Measurements from ENCODE around the gene POLR2L. TPM values are rescaled to one million over a fixed set of nuclear protein-coding genes. Genes with fewer than 3 reads are reported as not detected.

The POLR2L gene
- total and polyA plus RNA-seq, 2 of the 13 experiments (the other 11 are each of a cell fraction or from before 2014, with no cell fraction given) = 104 to 114 TPM

DNA sequence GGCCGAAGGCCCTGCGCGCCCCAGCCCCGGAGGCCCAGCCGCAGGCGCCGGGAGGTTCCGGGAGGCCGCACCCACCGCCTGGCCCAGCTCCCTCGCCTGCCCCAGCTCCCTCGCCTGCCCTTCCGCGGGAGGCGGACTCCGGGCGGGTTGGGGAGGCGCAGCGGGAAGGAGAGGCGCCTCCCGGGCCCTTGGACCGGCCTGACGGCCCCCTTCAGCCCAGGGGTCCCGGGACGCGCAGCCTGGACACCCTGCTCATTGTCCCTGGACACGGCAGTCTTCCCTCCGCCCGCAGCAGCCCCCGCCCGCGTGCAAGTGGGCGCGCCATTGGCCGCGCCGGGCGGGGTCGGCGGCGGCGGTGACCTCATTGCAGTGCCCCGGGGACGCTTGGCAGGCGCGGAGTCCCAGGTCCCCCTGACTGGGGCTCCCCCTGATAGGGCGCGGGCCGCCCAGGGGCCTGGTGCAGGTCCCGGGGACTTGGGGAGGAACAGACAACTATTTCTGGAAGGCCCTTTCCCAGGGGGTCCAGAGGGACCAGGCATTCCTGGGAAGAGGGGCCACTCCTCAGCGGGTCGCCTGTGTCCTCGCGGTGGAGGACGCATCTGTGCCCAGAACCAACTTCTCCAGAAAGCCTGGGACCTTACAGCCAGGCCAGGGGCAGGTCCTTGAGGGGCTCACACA, 9.1 kb downstream of the POLR2L start (continued):
- TF ChIP-seq, protein P1, sequence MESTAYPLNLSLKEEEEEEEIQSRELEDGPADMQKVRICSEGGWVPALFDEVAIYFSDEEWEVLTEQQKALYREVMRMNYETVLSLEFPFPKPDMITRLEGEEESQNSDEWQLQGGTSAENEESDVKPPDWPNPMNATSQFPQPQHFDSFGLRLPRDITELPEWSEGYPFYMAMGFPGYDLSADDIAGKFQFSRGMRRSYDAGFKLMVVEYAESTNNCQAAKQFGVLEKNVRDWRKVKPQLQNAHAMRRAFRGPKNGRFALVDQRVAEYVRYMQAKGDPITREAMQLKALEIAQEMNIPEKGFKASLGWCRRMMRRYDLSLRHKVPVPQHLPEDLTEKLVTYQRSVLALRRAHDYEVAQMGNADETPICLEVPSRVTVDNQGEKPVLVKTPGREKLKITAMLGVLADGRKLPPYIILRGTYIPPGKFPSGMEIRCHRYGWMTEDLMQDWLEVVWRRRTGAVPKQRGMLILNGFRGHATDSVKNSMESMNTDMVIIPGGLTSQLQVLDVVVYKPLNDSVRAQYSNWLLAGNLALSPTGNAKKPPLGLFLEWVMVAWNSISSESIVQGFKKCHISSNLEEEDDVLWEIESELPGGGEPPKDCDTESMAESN (CRISPR knock-in tag; conservative IDR thresholded peaks at IDR 0.05) = no peak; the same call in 1 of the 2 replicates
- TF ChIP-seq, protein P2, sequence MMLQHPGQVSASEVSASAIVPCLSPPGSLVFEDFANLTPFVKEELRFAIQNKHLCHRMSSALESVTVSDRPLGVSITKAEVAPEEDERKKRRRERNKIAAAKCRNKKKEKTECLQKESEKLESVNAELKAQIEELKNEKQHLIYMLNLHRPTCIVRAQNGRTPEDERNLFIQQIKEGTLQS (CRISPR knock-in tag; IDR thresholded peaks at IDR 0.05) = no peak
- TF ChIP-seq AGO2 (optimal IDR thresholded peaks at IDR 0.05; ENCODE audit: low read depth, low read length) (peak; percentile 92), ZC3H13 (CRISPR knock-in tag; IDR thresholded peaks at IDR 0.05) (no peak), GABPA (IDR thresholded peaks at IDR 0.05; ENCODE audit: low read depth, low read length) (no peak), GABPA (CRISPR knock-in tag; IDR thresholded peaks at IDR 0.05; ENCODE audit: low read depth) (no peak), KDM2A (CRISPR knock-in tag; IDR thresholded peaks at IDR 0.05; ENCODE audit: borderline replicate concordance, low read depth) (no peak), ZNF776 (CRISPR knock-in tag; IDR thresholded peaks at IDR 0.05) (peak; percentile 27; the same call in 1 of the 2 replicates), POGZ (CRISPR knock-in tag; IDR thresholded peaks at IDR 0.05) (no peak)
- TF ChIP-seq, protein P3, sequence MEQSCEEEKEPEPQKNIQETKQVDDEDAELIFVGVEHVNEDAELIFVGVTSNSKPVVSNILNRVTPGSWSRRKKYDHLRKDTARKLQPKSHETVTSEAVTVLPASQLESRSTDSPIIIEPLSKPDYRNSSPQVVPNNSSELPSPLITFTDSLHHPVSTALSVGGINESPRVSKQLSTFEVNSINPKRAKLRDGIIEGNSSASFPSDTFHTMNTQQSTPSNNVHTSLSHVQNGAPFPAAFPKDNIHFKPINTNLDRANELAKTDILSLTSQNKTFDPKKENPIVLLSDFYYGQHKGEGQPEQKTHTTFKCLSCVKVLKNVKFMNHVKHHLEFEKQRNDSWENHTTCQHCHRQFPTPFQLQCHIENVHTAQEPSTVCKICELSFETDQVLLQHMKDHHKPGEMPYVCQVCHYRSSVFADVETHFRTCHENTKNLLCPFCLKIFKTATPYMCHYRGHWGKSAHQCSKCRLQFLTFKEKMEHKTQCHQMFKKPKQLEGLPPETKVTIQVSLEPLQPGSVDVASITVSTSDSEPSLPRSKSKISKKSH (CRISPR knock-in tag; IDR thresholded peaks at IDR 0.05; ENCODE audit: borderline replicate concordance) = no peak
- TF ChIP-seq, protein P4, sequence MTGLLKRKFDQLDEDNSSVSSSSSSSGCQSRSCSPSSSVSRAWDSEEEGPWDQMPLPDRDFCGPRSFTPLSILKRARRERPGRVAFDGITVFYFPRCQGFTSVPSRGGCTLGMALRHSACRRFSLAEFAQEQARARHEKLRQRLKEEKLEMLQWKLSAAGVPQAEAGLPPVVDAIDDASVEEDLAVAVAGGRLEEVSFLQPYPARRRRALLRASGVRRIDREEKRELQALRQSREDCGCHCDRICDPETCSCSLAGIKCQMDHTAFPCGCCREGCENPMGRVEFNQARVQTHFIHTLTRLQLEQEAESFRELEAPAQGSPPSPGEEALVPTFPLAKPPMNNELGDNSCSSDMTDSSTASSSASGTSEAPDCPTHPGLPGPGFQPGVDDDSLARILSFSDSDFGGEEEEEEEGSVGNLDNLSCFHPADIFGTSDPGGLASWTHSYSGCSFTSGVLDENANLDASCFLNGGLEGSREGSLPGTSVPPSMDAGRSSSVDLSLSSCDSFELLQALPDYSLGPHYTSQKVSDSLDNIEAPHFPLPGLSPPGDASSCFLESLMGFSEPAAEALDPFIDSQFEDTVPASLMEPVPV (CRISPR knock-in tag; IDR thresholded peaks at IDR 0.05) = no peak
- TF ChIP-seq, protein P5, sequence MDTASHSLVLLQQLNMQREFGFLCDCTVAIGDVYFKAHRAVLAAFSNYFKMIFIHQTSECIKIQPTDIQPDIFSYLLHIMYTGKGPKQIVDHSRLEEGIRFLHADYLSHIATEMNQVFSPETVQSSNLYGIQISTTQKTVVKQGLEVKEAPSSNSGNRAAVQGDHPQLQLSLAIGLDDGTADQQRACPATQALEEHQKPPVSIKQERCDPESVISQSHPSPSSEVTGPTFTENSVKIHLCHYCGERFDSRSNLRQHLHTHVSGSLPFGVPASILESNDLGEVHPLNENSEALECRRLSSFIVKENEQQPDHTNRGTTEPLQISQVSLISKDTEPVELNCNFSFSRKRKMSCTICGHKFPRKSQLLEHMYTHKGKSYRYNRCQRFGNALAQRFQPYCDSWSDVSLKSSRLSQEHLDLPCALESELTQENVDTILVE (CRISPR knock-in tag; IDR thresholded peaks at IDR 0.05) = no peak
- TF ChIP-seq, protein P6, sequence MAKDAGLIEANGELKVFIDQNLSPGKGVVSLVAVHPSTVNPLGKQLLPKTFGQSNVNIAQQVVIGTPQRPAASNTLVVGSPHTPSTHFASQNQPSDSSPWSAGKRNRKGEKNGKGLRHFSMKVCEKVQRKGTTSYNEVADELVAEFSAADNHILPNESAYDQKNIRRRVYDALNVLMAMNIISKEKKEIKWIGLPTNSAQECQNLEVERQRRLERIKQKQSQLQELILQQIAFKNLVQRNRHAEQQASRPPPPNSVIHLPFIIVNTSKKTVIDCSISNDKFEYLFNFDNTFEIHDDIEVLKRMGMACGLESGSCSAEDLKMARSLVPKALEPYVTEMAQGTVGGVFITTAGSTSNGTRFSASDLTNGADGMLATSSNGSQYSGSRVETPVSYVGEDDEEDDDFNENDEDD (CRISPR knock-in tag; IDR thresholded peaks at IDR 0.05; ENCODE audit: borderline replicate concordance) = peak; percentile 18; the same call in 1 of the 2 replicates
- TF ChIP-seq, protein P7, sequence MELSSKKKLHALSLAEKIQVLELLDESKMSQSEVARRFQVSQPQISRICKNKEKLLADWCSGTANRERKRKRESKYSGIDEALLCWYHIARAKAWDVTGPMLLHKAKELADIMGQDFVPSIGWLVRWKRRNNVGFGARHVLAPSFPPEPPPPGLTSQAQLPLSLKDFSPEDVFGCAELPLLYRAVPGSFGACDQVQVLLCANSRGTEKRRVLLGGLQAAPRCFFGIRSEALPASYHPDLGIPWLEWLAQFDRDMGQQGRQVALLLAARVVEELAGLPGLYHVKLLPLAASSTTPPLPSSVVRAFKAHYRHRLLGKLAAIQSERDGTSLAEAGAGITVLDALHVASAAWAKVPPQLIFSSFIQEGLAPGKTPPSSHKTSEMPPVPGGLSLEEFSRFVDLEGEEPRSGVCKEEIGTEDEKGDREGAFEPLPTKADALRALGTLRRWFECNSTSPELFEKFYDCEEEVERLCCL (CRISPR knock-in tag; IDR thresholded peaks at IDR 0.05; ENCODE audit: borderline replicate concordance) = no peak
- TF ChIP-seq, protein P8, sequence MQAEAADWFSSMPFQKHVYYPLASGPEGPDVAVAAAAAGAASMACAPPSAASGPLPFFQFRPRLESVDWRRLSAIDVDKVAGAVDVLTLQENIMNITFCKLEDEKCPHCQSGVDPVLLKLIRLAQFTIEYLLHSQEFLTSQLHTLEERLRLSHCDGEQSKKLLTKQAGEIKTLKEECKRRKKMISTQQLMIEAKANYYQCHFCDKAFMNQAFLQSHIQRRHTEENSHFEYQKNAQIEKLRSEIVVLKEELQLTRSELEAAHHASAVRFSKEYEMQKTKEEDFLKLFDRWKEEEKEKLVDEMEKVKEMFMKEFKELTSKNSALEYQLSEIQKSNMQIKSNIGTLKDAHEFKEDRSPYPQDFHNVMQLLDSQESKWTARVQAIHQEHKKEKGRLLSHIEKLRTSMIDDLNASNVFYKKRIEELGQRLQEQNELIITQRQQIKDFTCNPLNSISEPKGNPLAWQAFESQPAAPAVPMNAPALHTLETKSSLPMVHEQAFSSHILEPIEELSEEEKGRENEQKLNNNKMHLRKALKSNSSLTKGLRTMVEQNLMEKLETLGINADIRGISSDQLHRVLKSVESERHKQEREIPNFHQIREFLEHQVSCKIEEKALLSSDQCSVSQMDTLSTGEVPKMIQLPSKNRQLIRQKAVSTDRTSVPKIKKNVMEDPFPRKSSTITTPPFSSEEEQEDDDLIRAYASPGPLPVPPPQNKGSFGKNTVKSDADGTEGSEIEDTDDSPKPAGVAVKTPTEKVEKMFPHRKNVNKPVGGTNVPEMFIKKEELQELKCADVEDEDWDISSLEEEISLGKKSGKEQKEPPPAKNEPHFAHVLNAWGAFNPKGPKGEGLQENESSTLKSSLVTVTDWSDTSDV (CRISPR knock-in tag; IDR thresholded peaks at IDR 0.05) = no peak
- TF ChIP-seq, protein P9, sequence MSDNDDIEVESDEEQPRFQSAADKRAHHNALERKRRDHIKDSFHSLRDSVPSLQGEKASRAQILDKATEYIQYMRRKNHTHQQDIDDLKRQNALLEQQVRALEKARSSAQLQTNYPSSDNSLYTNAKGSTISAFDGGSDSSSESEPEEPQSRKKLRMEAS (IDR thresholded peaks at IDR 0.05) = peak; percentile 12
